K562 (cell line): ENCODE results near the gene CEP290. TPM values are rescaled to one million over a fixed set of nuclear protein-coding genes. Genes with fewer than 3 reads are reported as not detected.

ENCODE experiments used
- BRD9 ChIP-seq: fragments of 450-650 bp; IDR thresholded peaks from 2 replicates; pipeline ENCODE4 v1.6.1; 2018; ENCODE audit warnings: low read depth; ENCODE audit not compliant: partially characterized antibody
- CBX1 ChIP-seq: sonication (generic); IDR thresholded peaks from 2 replicates; pipeline ENCODE4 v1.6.1; 2016; ENCODE audit warnings: antibody characterized with exemption, low read depth, mild to moderate bottlenecking
- CBX5 ChIP-seq: IDR thresholded peaks from 2 replicates; pipeline ENCODE4 v1.6.1; 2014; ENCODE audit warnings: low read depth, borderline replicate concordance
- ETS1 ChIP-seq: conservative IDR thresholded peaks from 2 replicates; pipeline ENCODE4 v1.6.1; 2011; ENCODE audit warnings: low read depth, mild to moderate bottlenecking, low read length; ENCODE audit not compliant: control insufficient read depth
- FOXM1 ChIP-seq, 2 experiments: fragments of 450-650 bp in 1 of 2; sonication (generic) in 1 of 2; formaldehyde crosslinking in 1 of 2; IDR thresholded peaks; 2 replicates each; pipeline versions ENCODE4 v1.6.1 to v1.9.0; 2017 to 2022; ENCODE audit warnings: low read depth in 2 of 2, mild to moderate bottlenecking in 2 of 2, missing genetic modification reagents in 1 of 2, moderate library complexity in 1 of 2
- HMG20B ChIP-seq: fragments of 250-450 bp; sonication (Bioruptor Pico); IDR thresholded peaks from 2 replicates; pipeline ENCODE4 v1.5.0; 2021; ENCODE audit warnings: mild to moderate bottlenecking
- MCM7 ChIP-seq, 2 experiments: fragments of 450-650 bp; IDR thresholded peaks; 2 replicates each; pipeline ENCODE4 v1.6.1; 2016 to 2018
- MEIS2 ChIP-seq: fragments of 450-650 bp; IDR thresholded peaks from 2 replicates; pipeline ENCODE4 v1.6.1; 2014; ENCODE audit warnings: mild to moderate bottlenecking; ENCODE audit not compliant: partially characterized antibody
- NCOA4 ChIP-seq: fragments of 450-650 bp; IDR thresholded peaks from 2 replicates; pipeline ENCODE4 v1.6.1; 2018; ENCODE audit warnings: mild to moderate bottlenecking; ENCODE audit not compliant: partially characterized antibody
- PHF21A ChIP-seq: fragments of 450-650 bp; IDR thresholded peaks from 2 replicates; pipeline ENCODE4 v1.6.1; 2017; ENCODE audit warnings: low read depth, borderline replicate concordance
- POLR3A ChIP-seq: IDR thresholded peaks from 2 replicates; pipeline ENCODE4 v1.6.1; 2011; ENCODE audit warnings: borderline replicate concordance, mild to moderate bottlenecking, moderate library complexity; ENCODE audit not compliant: insufficient read length, insufficient read depth; ENCODE audit errors: extremely low read depth
- RHOXF2B ChIP-seq: fragments of 250-450 bp; sonication (Bioruptor Pico); conservative IDR thresholded peaks from 2 replicates; pipeline ENCODE4 v1.5.1; 2021
- SIX5 ChIP-seq, 2 experiments: IDR thresholded peaks; 2 replicates each; pipeline ENCODE4 v1.6.1; 2011; ENCODE audit warnings: low read length in 2 of 2, borderline replicate concordance in 1 of 2, low read depth in 1 of 2, mild to moderate bottlenecking in 1 of 2, moderate library complexity in 1 of 2; ENCODE audit not compliant: insufficient read depth in 1 of 2
- SREBF1 ChIP-seq: fragments of 150-350 bp; IDR thresholded peaks from 2 replicates; pipeline ENCODE4 v1.6.1; 2014; ENCODE audit warnings: antibody characterized with exemption, low read depth, low read length, borderline replicate concordance
- TAF1 ChIP-seq: IDR thresholded peaks from 2 replicates; pipeline ENCODE4 v1.6.1; 2011; ENCODE audit warnings: mild to moderate bottlenecking, low read length, moderate library complexity; ENCODE audit not compliant: insufficient read depth, control insufficient read depth, severe bottlenecking; ENCODE audit errors: extremely low read depth
- TAF7 ChIP-seq: fragments of 450-650 bp; IDR thresholded peaks from 2 replicates; pipeline ENCODE4 v1.6.1; 2016; ENCODE audit warnings: missing genetic modification characterization, missing compliant biosample characterization
- TRIM25 ChIP-seq: fragments of 450-650 bp; IDR thresholded peaks from 2 replicates; pipeline ENCODE4 v1.7.0; 2016; ENCODE audit warnings: borderline replicate concordance
- YBX1 ChIP-seq: fragments of 450-650 bp; IDR thresholded peaks from 2 replicates; pipeline ENCODE4 v1.7.1; 2016; ENCODE audit warnings: mild to moderate bottlenecking
- ZNF253 ChIP-seq: fragments of 250-450 bp; sonication (Bioruptor Pico); conservative IDR thresholded peaks from 2 replicates; pipeline ENCODE4 v1.6.1; 2021; ENCODE audit warnings: mild to moderate bottlenecking
- ZNF584 ChIP-seq: fragments of 200-800 bp; sonication (Bioruptor generic); IDR thresholded peaks from 2 replicates; pipeline ENCODE4 v1.6.1; 2016; ENCODE audit warnings: low read depth, mild to moderate bottlenecking, missing genetic modification characterization, missing compliant biosample characterization
- polyA plus RNA-seq, 8 experiments: library from polyadenylated mRNA; depleted of rRNA in 4 of 8; stranded (reverse) in 5 of 8; unstranded in 3 of 8; fragments of >200 nt; fragmentation: Nextera tagmentation in 2 of 8; fragmentation: Illumina TruSeq in 1 of 8; extraction: Ambion mirVana in 2 of 8; extraction: Trizol in 1 of 8; gene quantifications; 2 replicates each; pipeline versions ENCODE4 v1.2.1 to v1.2.3, GENCODE V29; 2011 to 2014; ENCODE audit warnings: inconsistent platforms in 1 of 8, missing spikeins in 1 of 8
- total RNA-seq, 7 experiments: library from RNA; depleted of rRNA in 6 of 7; stranded (reverse); fragments of >200 nt in 6 of 7; fragmentation: Illumina TruSeq in 2 of 7; extraction: Trizol in 2 of 7; gene quantifications; 2 replicates each; pipeline versions ENCODE4 v1.2.1 to v1.2.3, GENCODE V29; 2011 to 2021; ENCODE audit warnings: low replicate concordance in 1 of 7
- TF ChIP-seq, protein P1 (sequence below): sonication (generic); formaldehyde crosslinking; IDR thresholded peaks from 2 replicates; pipeline ENCODE4 v1.8.1; 2022; ENCODE audit warnings: missing genetic modification reagents
- TF ChIP-seq, protein P2 (sequence below), 2 experiments: fragments of 250-450 bp in 1 of 2; fragments of 450-650 bp in 1 of 2; sonication (Bioruptor Pico) in 1 of 2; IDR thresholded peaks; 2 replicates each; pipeline versions ENCODE4 v1.6.1 to v1.8.0; 2016 to 2021; ENCODE audit warnings: mild to moderate bottlenecking in 2 of 2, moderate library complexity in 2 of 2, missing compliant biosample characterization in 1 of 2, missing genetic modification characterization in 1 of 2

Gene CEP290
- total and polyA plus RNA-seq, 9 of the 15 experiments (the other 6 are each of a cell fraction or from before 2014, with no cell fraction given): 7.2 to 19.4 (median 18.1) TPM

DNA sequence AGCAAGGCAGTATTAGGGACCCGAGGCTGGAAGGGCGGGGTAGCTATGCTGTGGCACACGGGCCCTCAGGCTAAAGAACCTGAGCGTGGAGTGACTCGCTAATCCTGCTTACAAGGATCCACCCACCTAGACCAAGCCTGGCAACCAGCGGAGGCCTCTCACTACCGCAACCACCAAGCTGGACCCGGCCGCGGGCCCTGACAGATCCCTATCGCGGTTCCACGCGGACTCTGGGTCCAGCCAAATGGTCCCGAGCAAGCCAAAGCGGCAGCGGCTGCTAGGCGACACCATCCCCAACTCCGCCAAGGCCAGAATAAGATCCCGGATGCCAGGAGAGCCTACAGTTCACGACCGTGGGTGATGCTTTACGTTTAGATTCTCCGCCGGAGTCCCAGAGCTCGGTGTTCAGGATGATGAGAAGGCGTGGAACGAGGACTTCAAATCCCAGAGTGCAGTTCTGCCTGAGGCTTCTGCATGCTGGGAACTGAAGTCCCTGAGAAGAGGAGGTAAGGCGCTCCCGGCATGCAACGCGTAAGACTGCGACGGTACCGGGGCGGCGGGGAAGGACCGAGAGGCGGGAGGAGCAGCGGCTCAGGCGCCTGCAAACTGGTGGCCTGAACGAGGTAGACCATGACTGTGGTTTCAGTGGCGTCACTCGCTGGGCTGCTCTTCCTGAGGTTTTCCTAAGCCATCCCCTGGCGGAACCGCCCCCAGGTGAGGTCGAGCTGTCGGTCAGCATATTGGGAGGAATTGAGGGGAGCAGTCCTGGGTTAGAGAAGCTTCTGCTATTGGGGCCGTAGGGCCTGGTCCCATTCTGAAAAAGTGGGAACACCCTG is at the start of gene CEP290, which contains the start of gene TMTC3 (continued):
- TF ChIP-seq, protein P1, sequence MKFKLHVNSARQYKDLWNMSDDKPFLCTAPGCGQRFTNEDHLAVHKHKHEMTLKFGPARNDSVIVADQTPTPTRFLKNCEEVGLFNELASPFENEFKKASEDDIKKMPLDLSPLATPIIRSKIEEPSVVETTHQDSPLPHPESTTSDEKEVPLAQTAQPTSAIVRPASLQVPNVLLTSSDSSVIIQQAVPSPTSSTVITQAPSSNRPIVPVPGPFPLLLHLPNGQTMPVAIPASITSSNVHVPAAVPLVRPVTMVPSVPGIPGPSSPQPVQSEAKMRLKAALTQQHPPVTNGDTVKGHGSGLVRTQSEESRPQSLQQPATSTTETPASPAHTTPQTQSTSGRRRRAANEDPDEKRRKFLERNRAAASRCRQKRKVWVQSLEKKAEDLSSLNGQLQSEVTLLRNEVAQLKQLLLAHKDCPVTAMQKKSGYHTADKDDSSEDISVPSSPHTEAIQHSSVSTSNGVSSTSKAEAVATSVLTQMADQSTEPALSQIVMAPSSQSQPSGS (CRISPR knock-in tag): no peak
- no peak for TF ChIP-seq TAF7
- no peak for TF ChIP-seq HMG20B (CRISPR knock-in tag)
- TF ChIP-seq MEIS2: no peak
- no peak for TF ChIP-seq FOXM1 (IDR thresholded peaks at IDR 0.05; ENCODE audit: low read depth)
- TF ChIP-seq FOXM1 (CRISPR knock-in tag; IDR thresholded peaks at IDR 0.05; ENCODE audit: low read depth): no peak
- TF ChIP-seq TRIM25: no peak
- TF ChIP-seq POLR3A: no peak
- TF ChIP-seq NCOA4: no peak
- TF ChIP-seq CBX5: no peak
- no peak for TF ChIP-seq PHF21A
- no peak; the same call in 1 of the 2 replicates for TF ChIP-seq ZNF584
- TF ChIP-seq CBX1: no peak
- peak; percentile 47; the same call in 1 of the 2 replicates for TF ChIP-seq SREBF1
- TF ChIP-seq, protein P2, sequence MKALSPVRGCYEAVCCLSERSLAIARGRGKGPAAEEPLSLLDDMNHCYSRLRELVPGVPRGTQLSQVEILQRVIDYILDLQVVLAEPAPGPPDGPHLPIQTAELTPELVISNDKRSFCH (CRISPR knock-in tag; IDR thresholded peaks at IDR 0.05): no peak
- TF ChIP-seq, protein P2 (tag; IDR thresholded peaks at IDR 0.05): no peak
- TF ChIP-seq SIX5 (IDR thresholded peaks at IDR 0.05; ENCODE audit: borderline replicate concordance in 1 of 2, insufficient read depth in 1 of 2, low read depth in 1 of 2, low read length in 2 of 2): peak; percentile 99
- peak; percentile 13 for TF ChIP-seq TAF1
- no peak for TF ChIP-seq ZNF253 (CRISPR knock-in tag)
- TF ChIP-seq BRD9: no peak
- TF ChIP-seq YBX1: no peak
- no peak for TF ChIP-seq RHOXF2B (CRISPR knock-in tag)
- peak; percentile 100 for TF ChIP-seq ETS1
- no peak for TF ChIP-seq MCM7 (IDR thresholded peaks at IDR 0.05)
